H1 (cell line): Measurements from ENCODE around the gene CCR2. TPM values are rescaled to one million over a fixed set of nuclear protein-coding genes. Genes with fewer than 3 reads are reported as not detected.

Experiments used
- CTCF ChIA-PET: fragments of 300-600 bp; sonication (Branson Sonifier 250); formaldehyde crosslinking; loops from one replicate; lab custom pipeline; 2021; ENCODE audit not compliant: partially characterized antibody; lab: Charles Lee
- POLR2A ChIA-PET: fragments of 300-600 bp; sonication (Branson Sonifier 250); formaldehyde crosslinking; loops from one replicate; lab custom pipeline; 2021; ENCODE audit warnings: inconsistent platforms; ENCODE audit not compliant: partially characterized antibody; lab: Charles Lee
- DNase-seq, 2 experiments: peaks; one replicate each; pipeline versions ENCODE4 v3.0.0 to v3.0.0-alpha.2; 2010 to 2022; ENCODE audit warnings: low spot score in 2 of 2, low read depth in 1 of 2, mixed read lengths in 1 of 2
- FAIRE-seq: peaks from 2 replicates; lab custom pipeline; 2011; peaks lifted over from hg19 to GRCh38; lab: Jason Lieb, UNC
- H2AFZ ChIP-seq: 2 replicates; pipeline ENCODE4 v1.8.1; 2012; ENCODE audit warnings: low read length, inconsistent platforms
- H2AK5ac ChIP-seq: 2 replicates; pipeline ENCODE4 v1.6.1; 2013; ENCODE audit warnings: low read depth, low read length
- H2BK120ac ChIP-seq: replicated peaks from 2 replicates; pipeline ENCODE3; 2013; ENCODE audit warnings: low read depth, low read length, inconsistent platforms
- H2BK12ac ChIP-seq: 2 replicates; pipeline ENCODE4 v1.6.1; 2013; ENCODE audit warnings: low read depth, low read length
- H2BK15ac ChIP-seq: 2 replicates; pipeline ENCODE4 v1.6.1; 2013; ENCODE audit warnings: low read length
- H2BK20ac ChIP-seq: 2 replicates; pipeline ENCODE4 v1.6.1; 2013; ENCODE audit warnings: low read length
- H2BK5ac ChIP-seq: 2 replicates; pipeline ENCODE4 v1.6.1; 2013; ENCODE audit warnings: low read depth, low read length
- H3K14ac ChIP-seq: 2 replicates; pipeline ENCODE4 v1.6.1; 2013; ENCODE audit warnings: inconsistent platforms; ENCODE audit not compliant: insufficient read length
- H3K18ac ChIP-seq: 2 replicates; pipeline ENCODE4 v1.6.1; 2013; ENCODE audit warnings: low read length; ENCODE audit errors: extremely low read depth
- H3K23ac ChIP-seq: 2 replicates; pipeline ENCODE4 v1.6.1; 2013; ENCODE audit warnings: inconsistent platforms; ENCODE audit not compliant: insufficient read length
- H3K23me2 ChIP-seq: 2 replicates; pipeline ENCODE4 v1.6.1; 2013; ENCODE audit warnings: low read depth, low read length
- H3K27ac ChIP-seq: 2 replicates; pipeline ENCODE4 v1.6.1; 2011; ENCODE audit warnings: low read depth, low read length, inconsistent platforms
- H3K27me3 ChIP-seq, 4 experiments: replicated peaks in 1 of 4; 1 replicate in 1 of 4; 2 replicates in 3 of 4; pipeline versions ENCODE4 v1.6.1 to v1.8.1; 2011 to 2013; ENCODE audit warnings: low read length in 3 of 4, mild to moderate bottlenecking in 3 of 4, inconsistent platforms in 2 of 4, mixed read lengths in 2 of 4, moderate library complexity in 1 of 4; ENCODE audit not compliant: control insufficient read depth in 3 of 4, insufficient read depth in 3 of 4; ENCODE audit errors: extremely low read depth in 1 of 4
- H3K36me3 ChIP-seq, 4 experiments: 2 replicates each; pipeline versions ENCODE4 v1.6.1 to v1.8.1; 2011 to 2013; ENCODE audit warnings: mild to moderate bottlenecking in 4 of 4, low read length in 3 of 4, moderate library complexity in 2 of 4, control low read depth in 1 of 4, inconsistent platforms in 1 of 4; ENCODE audit not compliant: insufficient read depth in 4 of 4, control insufficient read depth in 2 of 4
- H3K4ac ChIP-seq: replicated peaks from 2 replicates; pipeline ENCODE3; 2013; ENCODE audit warnings: low read length, low read depth, mixed read lengths, inconsistent platforms; ENCODE audit not compliant: insufficient read length
- H3K4me1 ChIP-seq, 4 experiments: replicated peaks in 1 of 4; 1 replicate in 1 of 4; 2 replicates in 3 of 4; pipeline versions ENCODE4 v1.6.1 to v1.8.1; 2011 to 2013; ENCODE audit warnings: low read length in 3 of 4, inconsistent platforms in 2 of 4, mixed read lengths in 1 of 4; ENCODE audit not compliant: insufficient read depth in 4 of 4, control insufficient read depth in 3 of 4
- H3K4me2 ChIP-seq, 2 experiments: 2 replicates each; pipeline versions ENCODE4 v1.6.1 to v1.8.1; 2011 to 2013; ENCODE audit warnings: low read depth in 2 of 2, low read length in 2 of 2, control low read depth in 1 of 2, inconsistent platforms in 1 of 2, mild to moderate bottlenecking in 1 of 2; ENCODE audit not compliant: insufficient read depth in 1 of 2
- H3K4me3 ChIP-seq, 4 experiments: fragments of 200-600, 300-600 bp in 1 of 4; sonication (generic), shearing (Covaris generic), sonication (Bioruptor Twin) in 1 of 4; 2 replicates each; pipeline versions ENCODE4 v1.5.1 to v1.8.1; 2011 to 2016; ENCODE audit warnings: low read length in 4 of 4, low read depth in 3 of 4, control low read depth in 2 of 4, inconsistent platforms in 2 of 4, mild to moderate bottlenecking in 2 of 4, mixed read lengths in 1 of 4, moderate library complexity in 1 of 4; ENCODE audit not compliant: insufficient read depth in 2 of 4; ENCODE audit errors: extremely low read depth in 1 of 4
- H3K56ac ChIP-seq: replicated peaks from 2 replicates; pipeline ENCODE3; 2013; ENCODE audit warnings: low read depth, mild to moderate bottlenecking, mixed read lengths, low read length, inconsistent platforms; ENCODE audit not compliant: insufficient read length
- H3K79me1 ChIP-seq: 2 replicates; pipeline ENCODE4 v1.6.1; 2013; ENCODE audit warnings: low read depth, low read length, control low read depth
- H3K79me2 ChIP-seq, 2 experiments: 2 replicates each; pipeline versions ENCODE4 v1.6.1 to v1.8.1; 2012 to 2013; ENCODE audit warnings: low read length in 2 of 2, mild to moderate bottlenecking in 2 of 2, inconsistent platforms in 1 of 2; ENCODE audit not compliant: insufficient read depth in 2 of 2, control insufficient read depth in 1 of 2
- H3K9ac ChIP-seq, 4 experiments: replicated peaks in 1 of 4; 1 replicate in 1 of 4; 2 replicates in 3 of 4; pipeline versions ENCODE4 v1.6.1 to v1.8.1; 2011 to 2013; ENCODE audit warnings: low read depth in 3 of 4, low read length in 3 of 4, control low read depth in 2 of 4, mild to moderate bottlenecking in 2 of 4, moderate library complexity in 2 of 4, inconsistent platforms in 1 of 4; ENCODE audit errors: extremely low read depth in 1 of 4
- H3K9me3 ChIP-seq, 2 experiments: 2 replicates each; pipeline versions ENCODE4 v1.6.1 to v1.8.1; 2012 to 2013; ENCODE audit warnings: mild to moderate bottlenecking in 2 of 2, moderate library complexity in 2 of 2, control low read depth in 1 of 2, inconsistent platforms in 1 of 2, low read depth in 1 of 2, low read length in 1 of 2, mixed read lengths in 1 of 2; ENCODE audit not compliant: insufficient read depth in 2 of 2
- H4K20me1 ChIP-seq, 2 experiments: replicated peaks in 1 of 2; 2 replicates each; pipeline versions ENCODE3 to v1.8.1; 2011 to 2013; ENCODE audit warnings: inconsistent platforms in 2 of 2, low read length in 2 of 2, mild to moderate bottlenecking in 1 of 2; ENCODE audit not compliant: insufficient read depth in 2 of 2, control insufficient read depth in 1 of 2
- H4K5ac ChIP-seq: 2 replicates; pipeline ENCODE4 v1.6.1; 2013; ENCODE audit warnings: low read length, low read depth, mixed read lengths, inconsistent platforms; ENCODE audit not compliant: insufficient read length
- H4K8ac ChIP-seq: 2 replicates; pipeline ENCODE4 v1.8.0; 2013; ENCODE audit warnings: mild to moderate bottlenecking, moderate library complexity, low read length, inconsistent platforms; ENCODE audit not compliant: insufficient read depth; ENCODE audit errors: extremely low read depth
- H4K91ac ChIP-seq: replicated peaks from 2 replicates; pipeline ENCODE3; 2013; ENCODE audit warnings: low read length, mixed read lengths, inconsistent platforms; ENCODE audit not compliant: insufficient read length
- ATF2 ChIP-seq: IDR thresholded peaks from 2 replicates; pipeline ENCODE4 v1.6.1; 2012; ENCODE audit warnings: low read length, inconsistent platforms
- BACH1 ChIP-seq: IDR thresholded peaks from 2 replicates; pipeline ENCODE4 v1.6.1; 2012; ENCODE audit warnings: low read length, improper control_type of control experiment
- CREB1 ChIP-seq: IDR thresholded peaks from 2 replicates; pipeline ENCODE4 v1.6.1; 2012; ENCODE audit warnings: inconsistent platforms
- EGR1 ChIP-seq: IDR thresholded peaks from 2 replicates; pipeline ENCODE4 v1.6.1; 2011; ENCODE audit warnings: low read depth, low read length, borderline replicate concordance
- EP300 ChIP-seq, 2 experiments: IDR thresholded peaks; 1 replicate in 1 of 2; 2 replicates in 1 of 2; pipeline ENCODE4 v1.6.1; 2011 to 2012; ENCODE audit warnings: low read depth in 2 of 2, low read length in 2 of 2, mild to moderate bottlenecking in 2 of 2, borderline replicate concordance in 1 of 2, inconsistent platforms in 1 of 2, moderate library complexity in 1 of 2
- EZH2 ChIP-seq: fragments of 200-600 bp; sonication (generic); IDR thresholded peaks from 2 replicates; pipeline ENCODE4 v1.7.1; 2012; ENCODE audit warnings: low read depth, mild to moderate bottlenecking, moderate library complexity, low read length, inconsistent platforms; ENCODE audit not compliant: severe bottlenecking
- HDAC6 ChIP-seq: IDR thresholded peaks from one replicate; pipeline ENCODE4 v1.7.1; 2012; ENCODE audit warnings: low read depth, mild to moderate bottlenecking, inconsistent platforms, low read length, moderate library complexity
- MAFK ChIP-seq: IDR thresholded peaks from 2 replicates; pipeline ENCODE4 v1.6.1; 2012; ENCODE audit warnings: low read depth, mild to moderate bottlenecking, improper control_type of control experiment, low read length
- NRF1 ChIP-seq: IDR thresholded peaks from 2 replicates; pipeline ENCODE4 v1.6.1; 2011; ENCODE audit warnings: mild to moderate bottlenecking, low read depth, low read length, improper control_type of control experiment
- POU5F1 ChIP-seq: IDR thresholded peaks from 2 replicates; pipeline ENCODE4 v1.6.1; 2011; ENCODE audit warnings: low read depth, mild to moderate bottlenecking, low read length, moderate library complexity
- SIX5 ChIP-seq: IDR thresholded peaks from 2 replicates; pipeline ENCODE4 v1.6.1; 2011; ENCODE audit warnings: mild to moderate bottlenecking, low read depth, low read length
- SP1 ChIP-seq: IDR thresholded peaks from 2 replicates; pipeline ENCODE4 v1.6.1; 2011; ENCODE audit warnings: low read depth, low read length
- SP2 ChIP-seq: IDR thresholded peaks from 2 replicates; pipeline ENCODE4 v1.6.1; 2012; ENCODE audit warnings: mild to moderate bottlenecking, low read length, inconsistent platforms
- WGBS, 2 experiments: shearing (Covaris generic) in 1 of 2; methylation state at CpG; one replicate each; pipeline versions ENCODE4 v1.1.6 to v1.1.7; 2013 to 2015; ENCODE audit warnings: low lambda C conversion rate in 2 of 2, mixed read lengths in 2 of 2, inconsistent platforms in 1 of 2, low coverage in 1 of 2, missing lambda C conversion rate in 1 of 2; ENCODE audit not compliant: insufficient replicate concordance in 2 of 2, insufficient coverage in 1 of 2, insufficient read length in 1 of 2; ENCODE audit errors: extremely low coverage in 1 of 2, missing lambda C conversion rate in 1 of 2; 5-methylcytosine and 5-hydroxymethylcytosine counted together
- polyA plus RNA-seq, 7 experiments: library from polyadenylated mRNA; depleted of rRNA in 3 of 7; stranded (reverse) in 5 of 7; unstranded in 2 of 7; fragments of >200 nt in 5 of 7; fragments of 200-250 nt in 2 of 7; gene quantifications; 1 replicate in 5 of 7; 2 replicates in 1 of 7; 4 replicates in 1 of 7; pipeline versions ENCODE4 v1.2.1 to v1.2.3, GENCODE V29; 2011 to 2013; ENCODE audit warnings: missing spikeins in 2 of 7, mixed read lengths in 2 of 7
- total RNA-seq: library from RNA; stranded (reverse); fragmentation: NEBNext Ultra II Directional; extraction: Animal tissue kit (Norgen Biotek cat#: 25700); gene quantifications from 2 replicates; pipeline ENCODE4 v1.2.1, GENCODE V29; 2021

Gene CCR2
- total and polyA plus RNA-seq, 2 of the 8 experiments (the other 6 are each of a cell fraction or from before 2014, with no cell fraction given): not detected

- H4K91ac ChIP-seq: no peak overlapping the region
- H2BK120ac ChIP-seq: no peak overlapping the region
- no peak overlapping the region for H3K4me3 ChIP-seq
- no peaks in the 10 kb centered on the region for H3K79me1 ChIP-seq
- H4K20me1 ChIP-seq: no peaks in the 10 kb centered on the region
- DNase-seq (no peak), FAIRE-seq (no peak)
- no peak overlapping the region for H4K8ac ChIP-seq
- H3K56ac ChIP-seq: no peak overlapping the region
- H2BK12ac ChIP-seq: no peak overlapping the region
- H3K4ac ChIP-seq: no peak overlapping the region
- no peak overlapping the region for H4K5ac ChIP-seq
- H2BK5ac ChIP-seq: no peak overlapping the region
- H2BK20ac ChIP-seq: no peak overlapping the region
- H2AK5ac ChIP-seq: no peak overlapping the region
- H3K79me2 ChIP-seq: no peaks in the 10 kb centered on the region
- TF ChIP-seq SP1 (no peak), NRF1 (no peak), POU5F1 (no peak), EZH2 (no peak), ATF2 (no peak), SP2 (no peak), EGR1 (no peak), SIX5 (no peak), EP300 (IDR thresholded peaks at IDR 0.05; ENCODE audit: borderline replicate concordance in 1 of 2, low read depth in 2 of 2, low read length in 2 of 2) (no peak), HDAC6 (no peak), CREB1 (no peak), MAFK (no peak), BACH1 (no peak)
- no peaks in the 10 kb centered on the region for H3K23me2 ChIP-seq
- 89% methylated on average over 5 of the region's 5 CpGs; no CpG with 5 or more reads in 1 of the 2 experiments for WGBS, 2 experiments
- H2AFZ ChIP-seq: no peak overlapping the region
- H3K14ac ChIP-seq: no peak overlapping the region
- no peak overlapping the region for H3K9ac ChIP-seq
- ChIA-PET POLR2A (interaction anchor here (0.6 kb wide), 1 partner anchor 141 kb away, joined by 4 read pairs; no protein-coding TSS in a partner anchor), CTCF (interaction anchor here (0.6 to 12.9 kb wide), 21 partner anchors 10 to 317 kb away, joined by 3 to 164 read pairs (median 5); partner anchors contain the start of genes CCR1 and CCRL2)
- H3K27me3 ChIP-seq: peaks cover 0 to 5% (median 0%) of the 10 kb centered on the region in 4 experiments; a peak in 1 of 7 replicates
- no peak overlapping the region for H3K18ac ChIP-seq
- no peaks in the 10 kb centered on the region for H3K9me3 ChIP-seq
- H3K23ac ChIP-seq: no peak overlapping the region
- no peak overlapping the region for H3K4me2 ChIP-seq
- H3K27ac ChIP-seq: no peak overlapping the region
- H3K36me3 ChIP-seq: no peaks in the 10 kb centered on the region
- H3K4me1 ChIP-seq: no peaks in the 10 kb centered on the region
- H2BK15ac ChIP-seq: no peak overlapping the region
Measured at GRCh38 chr3:46367811-46368210, 13.9 kb downstream of the CCR2 start.
